GM21447 (cell line): Measurements from ENCODE around the gene MRPL3.

Source experiments
- ATAC-seq: cut with Tn5 transposase; IDR thresholded peaks from one replicate; pipeline ENCODE4 v1.9.1; 2021; ENCODE audit not compliant: unreplicated experiment

The MRPL3 gene

GRCh38 chr3:131421301-131421700 lies 81.5 kb downstream of the MRPL3 start:
- ATAC-seq: no peak

DNA sequence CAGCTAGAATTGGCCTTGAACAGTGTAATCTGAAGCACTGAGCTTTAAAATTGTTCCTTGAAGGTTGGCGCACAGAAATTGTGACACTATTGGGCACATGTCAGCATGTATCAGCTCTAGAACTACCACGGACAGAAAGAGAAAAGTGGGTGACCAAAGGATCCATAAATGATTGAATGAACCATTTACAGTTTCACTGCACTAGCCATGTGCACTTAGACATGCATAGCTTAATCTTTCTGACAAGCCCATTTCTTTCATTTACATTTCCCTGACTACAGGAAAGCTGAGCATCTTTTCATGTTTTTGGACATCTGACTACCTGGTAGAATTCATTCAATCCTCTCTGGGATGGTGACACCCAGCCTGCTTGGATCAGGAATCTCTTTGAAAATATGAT lies 85.0 kb downstream of the MRPL3 start:
- no peak for ATAC-seq
